ENCODE data around the gene HM13. TPM values are rescaled to one million over a fixed set of nuclear protein-coding genes. Genes with fewer than 3 reads are reported as not detected.

The HM13 gene
- total and polyA plus RNA-seq, 10 donors, result 62.1 to 122 (median 103) TPM

DNA sequence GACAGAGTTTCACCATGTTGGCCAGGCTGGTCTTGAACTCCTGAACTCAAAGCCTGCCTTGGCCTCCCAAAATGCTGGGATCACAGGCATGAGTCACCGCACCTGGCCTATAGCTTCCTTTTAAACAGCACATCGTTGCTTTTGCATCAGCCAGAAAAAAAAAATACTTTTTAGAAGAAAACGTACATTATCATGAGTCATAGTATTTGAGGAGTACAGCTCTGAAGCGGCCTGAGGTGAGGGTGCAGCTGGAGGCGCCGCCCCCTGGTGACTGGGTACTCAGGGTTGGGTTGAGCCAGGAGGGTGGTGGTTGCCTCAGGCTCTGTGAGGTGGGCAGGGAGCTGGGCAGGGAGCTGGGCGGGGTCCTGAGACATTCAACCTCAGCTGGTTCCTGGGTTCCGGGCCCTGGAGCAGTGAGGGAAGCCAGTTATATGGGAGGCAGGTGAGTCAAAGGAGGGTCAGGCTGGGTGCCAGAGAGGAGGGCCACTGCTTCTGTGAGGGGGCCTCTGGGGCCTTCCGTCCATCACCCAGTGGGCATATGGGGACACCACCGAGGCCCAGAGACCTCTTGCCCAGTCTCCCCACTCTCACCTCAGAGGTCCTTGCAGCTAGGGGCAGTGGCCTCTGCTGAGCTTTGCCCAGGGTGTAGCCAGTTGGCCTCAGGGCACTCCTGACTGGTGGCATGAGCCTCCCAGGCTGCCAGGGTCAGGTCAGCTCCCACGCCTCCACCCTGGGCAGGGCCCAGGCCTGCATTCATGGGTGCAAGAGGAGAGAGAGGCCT is 79.2 kb downstream of the HM13 start:
- peak overlapping the region in 2 of 8 donors; percentile 13 to 71 for H3K27ac ChIP-seq
- intact Hi-C loops (cut with DNase I; ENCODE audit: low total_unique reads), result no loop called here
- no peaks in the 10 kb centered on the region for H3K9me3 ChIP-seq
- H3K36me3 ChIP-seq, result no peaks in the 10 kb centered on the region
- peaks cover 0 to 6% (median 0%) of the 10 kb centered on the region in 7 donors for H3K27me3 ChIP-seq (replicated peaks in 1 of 7)
- WGBS, 5 donors, result 79 to 84% (median 81%) methylated on average over 8 to 11 of the region's 11 CpGs
- TF ChIP-seq, protein P1, sequence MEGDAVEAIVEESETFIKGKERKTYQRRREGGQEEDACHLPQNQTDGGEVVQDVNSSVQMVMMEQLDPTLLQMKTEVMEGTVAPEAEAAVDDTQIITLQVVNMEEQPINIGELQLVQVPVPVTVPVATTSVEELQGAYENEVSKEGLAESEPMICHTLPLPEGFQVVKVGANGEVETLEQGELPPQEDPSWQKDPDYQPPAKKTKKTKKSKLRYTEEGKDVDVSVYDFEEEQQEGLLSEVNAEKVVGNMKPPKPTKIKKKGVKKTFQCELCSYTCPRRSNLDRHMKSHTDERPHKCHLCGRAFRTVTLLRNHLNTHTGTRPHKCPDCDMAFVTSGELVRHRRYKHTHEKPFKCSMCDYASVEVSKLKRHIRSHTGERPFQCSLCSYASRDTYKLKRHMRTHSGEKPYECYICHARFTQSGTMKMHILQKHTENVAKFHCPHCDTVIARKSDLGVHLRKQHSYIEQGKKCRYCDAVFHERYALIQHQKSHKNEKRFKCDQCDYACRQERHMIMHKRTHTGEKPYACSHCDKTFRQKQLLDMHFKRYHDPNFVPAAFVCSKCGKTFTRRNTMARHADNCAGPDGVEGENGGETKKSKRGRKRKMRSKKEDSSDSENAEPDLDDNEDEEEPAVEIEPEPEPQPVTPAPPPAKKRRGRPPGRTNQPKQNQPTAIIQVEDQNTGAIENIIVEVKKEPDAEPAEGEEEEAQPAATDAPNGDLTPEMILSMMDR (IDR thresholded peaks at IDR 0.05 in 8 of 11, conservative IDR thresholded peaks at IDR 0.05 in 3 of 11), result no peak
- TF ChIP-seq POLR2A (IDR thresholded peaks at IDR 0.05) (no peak), POLR2AphosphoS5 (IDR thresholded peaks at IDR 0.05) (no peak)
- DNase-seq, result no peak
- H3K4me1 ChIP-seq, result peaks cover 0 to 40% (median 5%) of the 10 kb centered on the region in 6 donors
- H3K4me3 ChIP-seq, result no peak overlapping the region

DNA sequence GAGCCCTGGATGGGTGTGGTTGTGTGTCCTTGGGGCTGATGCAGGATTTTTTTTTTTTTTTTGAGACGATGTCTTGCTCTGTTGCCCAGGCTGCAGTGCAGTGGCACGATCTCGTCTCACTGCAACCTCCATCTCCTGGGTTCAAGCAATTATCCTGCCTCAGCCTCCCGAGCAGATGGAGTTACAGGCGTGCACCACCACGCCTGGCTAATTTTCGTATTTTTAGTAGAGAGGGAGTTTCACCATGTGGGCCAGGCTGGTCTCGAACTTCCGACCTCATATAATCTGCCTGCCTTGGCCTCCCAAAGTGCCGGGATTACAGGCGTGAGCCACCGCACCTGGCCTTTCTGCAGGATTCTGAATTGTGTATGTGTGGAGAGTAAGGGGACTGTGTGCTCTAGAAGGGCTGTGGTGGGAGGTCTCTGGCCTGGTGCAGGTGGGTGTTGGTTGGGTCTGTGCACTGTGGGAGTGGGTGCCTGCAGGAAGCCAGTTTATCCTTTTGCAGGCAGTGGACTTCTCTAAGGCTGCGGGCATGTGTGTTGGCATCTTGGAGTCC is 79.8 kb downstream of the HM13 start:
- no peak for DNase-seq
- Histone ChIP-seq H3K9me3 (no peaks in the 10 kb centered on the region), H3K27ac (peak overlapping the region in 2 of 8 donors; percentile 13 to 71), H3K27me3 (replicated peaks in 1 of 7) (no peaks in the 10 kb centered on the region), H3K4me1 (peaks cover 0 to 33% (median 4%) of the 10 kb centered on the region in 6 donors), H3K4me3 (no peak overlapping the region), H3K36me3 (no peaks in the 10 kb centered on the region)
- intact Hi-C loops (cut with DNase I; ENCODE audit: low total_unique reads), result no loop called here
- WGBS, 5 donors, result 88 to 93% (median 93%) methylated on average over 13 of the region's 13 CpGs
- TF ChIP-seq, protein P1 (IDR thresholded peaks at IDR 0.05 in 8 of 11, conservative IDR thresholded peaks at IDR 0.05 in 3 of 11), result no peak
- TF ChIP-seq POLR2A (IDR thresholded peaks at IDR 0.05), result no peak
- TF ChIP-seq POLR2AphosphoS5 (IDR thresholded peaks at IDR 0.05), result no peak

DNA sequence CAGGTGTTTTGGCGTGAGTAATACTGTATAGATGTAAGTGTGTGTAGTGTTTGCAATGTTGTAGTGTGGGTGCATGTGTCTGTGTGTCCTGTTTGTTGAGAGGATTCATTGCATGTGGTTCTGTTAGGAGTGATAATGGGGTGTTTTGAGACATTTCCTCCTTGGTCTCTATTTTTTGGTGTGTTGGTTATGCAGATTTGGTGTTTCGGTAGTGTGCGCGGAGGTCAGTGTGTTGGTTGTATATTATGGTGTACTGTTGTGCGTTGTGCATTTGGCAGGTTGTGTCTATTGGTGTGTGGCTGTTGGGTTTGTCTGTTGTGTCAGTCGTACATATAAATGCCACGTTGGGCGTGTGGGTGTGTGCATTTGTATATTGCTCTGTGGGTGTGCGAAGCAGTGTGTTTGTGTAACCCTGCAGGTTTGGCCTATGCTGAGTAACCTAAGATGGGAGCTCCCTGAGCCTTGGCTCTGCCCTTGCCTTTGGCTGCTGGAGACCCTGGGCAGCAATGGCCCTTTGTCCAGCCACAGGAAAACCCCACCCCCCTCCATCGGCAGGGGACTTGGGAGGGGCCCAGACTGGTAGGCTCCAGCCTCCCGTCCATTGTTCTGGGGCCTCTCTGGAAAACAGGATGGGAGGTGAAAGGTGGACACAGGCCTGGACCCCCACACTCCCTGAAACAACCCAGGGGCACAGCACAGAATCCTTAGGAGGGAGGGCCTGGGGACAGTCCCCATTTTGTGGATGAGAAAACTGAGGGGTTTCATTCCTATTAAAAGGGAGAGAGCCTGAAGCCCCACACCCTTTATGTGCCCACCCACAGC is 80.5 kb downstream of the HM13 start:
- intact Hi-C loops (cut with DNase I; ENCODE audit: low total_unique reads), result no loop called here
- DNase-seq, result no peak
- Histone ChIP-seq H3K4me1 (peaks cover 0 to 32% (median 4%) of the 10 kb centered on the region in 6 donors), H3K27ac (peak overlapping the region in 5 of 8 donors; percentile 61 to 71 (median 68)), H3K4me3 (no peak overlapping the region), H3K36me3 (no peaks in the 10 kb centered on the region), H3K27me3 (replicated peaks in 1 of 7) (no peaks in the 10 kb centered on the region), H3K9me3 (no peaks in the 10 kb centered on the region)
- peak in 1 of 3 donors; percentile 44 for TF ChIP-seq POLR2AphosphoS5 (IDR thresholded peaks at IDR 0.05)
- TF ChIP-seq, protein P1 (IDR thresholded peaks at IDR 0.05 in 8 of 11, conservative IDR thresholded peaks at IDR 0.05 in 3 of 11), result no peak
- WGBS, 5 donors, result 77 to 93% (median 82%) methylated on average over 10 to 11 of the region's 11 CpGs

DNA sequence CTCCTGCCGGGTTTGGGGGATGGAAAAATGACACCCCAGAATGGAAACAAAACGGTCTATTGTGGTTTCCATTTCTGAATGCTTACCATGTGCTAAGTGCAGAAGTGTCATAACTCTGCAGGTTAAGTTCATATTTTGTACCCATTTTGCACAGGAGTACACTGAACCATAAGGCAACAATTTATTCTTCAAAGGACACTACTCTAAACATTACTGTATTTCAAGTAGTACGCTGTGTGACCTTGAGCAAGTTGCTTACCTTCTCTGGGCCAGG is 81.1 kb downstream of the HM13 start:
- Histone ChIP-seq H3K36me3 (no peaks in the 10 kb centered on the region), H3K27ac (peak overlapping the region in 6 of 8 donors; percentile 40 to 71 (median 67)), H3K4me3 (no peak overlapping the region), H3K9me3 (no peaks in the 10 kb centered on the region), H3K27me3 (replicated peaks in 1 of 7) (no peaks in the 10 kb centered on the region), H3K4me1 (peaks cover 0 to 32% (median 4%) of the 10 kb centered on the region in 6 donors)
- WGBS, 5 donors, result 53 to 71% (median 61%) methylated on average over 3 of the region's 3 CpGs
- no peak for DNase-seq
- intact Hi-C loops (cut with DNase I; ENCODE audit: low total_unique reads), result no loop called here
- TF ChIP-seq POLR2AphosphoS5 (IDR thresholded peaks at IDR 0.05) (no peak), POLR2A (IDR thresholded peaks at IDR 0.05) (no peak)
